Tibial nerve (tissue), 4 donors: ENCODE results near the gene ELP5. TPM values are rescaled to one million over a fixed set of nuclear protein-coding genes. Genes with fewer than 3 reads are reported as not detected.

Experiments
- DNase-seq, 2 donors: peaks; one replicate each; pipeline ENCODE4 v3.0.0-alpha.2; 2019; ENCODE audit warnings: low spot score in 2 of 2
- H3K27ac ChIP-seq, 4 donors: fragments of 200-600 bp; sonication (generic) in 3 of 4; one replicate each; pipeline ENCODE4 v1.5.1; 2017 to 2019; ENCODE audit warnings: mild to moderate bottlenecking in 1 of 4
- H3K27me3 ChIP-seq, 2 donors: fragments of 200-600 bp; sonication (generic) in 1 of 2; one replicate each; pipeline versions ENCODE4 v1.5.1 to v1.6.0; 2017 to 2019
- H3K36me3 ChIP-seq, 3 donors: fragments of 200-600 bp; sonication (generic); one replicate each; pipeline ENCODE4 v1.5.1; 2018 to 2019
- H3K4me1 ChIP-seq, 4 donors: fragments of 200-600 bp; sonication (generic) in 3 of 4; one replicate each; pipeline ENCODE4 v1.5.1; 2017 to 2019
- H3K4me3 ChIP-seq, 4 donors: fragments of 200-600 bp; sonication (generic) in 3 of 4; one replicate each; pipeline ENCODE4 v1.5.1; 2017 to 2019; ENCODE audit warnings: mild to moderate bottlenecking in 1 of 4, moderate library complexity in 1 of 4
- H3K9me3 ChIP-seq, 4 donors: fragments of 200-600 bp; sonication (generic) in 3 of 4; one replicate each; pipeline ENCODE4 v1.5.1; 2017 to 2019
- EP300 ChIP-seq, 2 donors: sonication (generic); formaldehyde crosslinking; IDR thresholded peaks; one replicate each; pipeline ENCODE4 v1.6.1; 2017; ENCODE audit warnings: antibody characterized with exemption in 2 of 2, mild to moderate bottlenecking in 1 of 2
- POLR2A ChIP-seq, 2 donors: fragments of 450-650 bp; IDR thresholded peaks; one replicate each; pipeline ENCODE4 v1.6.1; 2017; ENCODE audit warnings: antibody characterized with exemption in 2 of 2, mild to moderate bottlenecking in 2 of 2, moderate library complexity in 2 of 2
- WGBS, 2 donors: methylation state at CpG; one replicate each; pipeline ENCODE4 v1.1.5; 2018; 5-methylcytosine and 5-hydroxymethylcytosine counted together
- total RNA-seq, 4 donors: library from RNA; depleted of rRNA; stranded (reverse); fragments of >200 nt; gene quantifications; one replicate each; pipeline ENCODE4 v1.1.0, GENCODE V29; 2016
- TF ChIP-seq, protein P1 (sequence below), 5 experiments: fragments of 200-600 bp in 3 of 5; fragments of 450-650 bp in 2 of 5; sonication (generic) in 3 of 5; IDR thresholded peaks; one replicate each; pipeline ENCODE4 v1.5.1; 2016 to 2019; ENCODE audit warnings: antibody characterized with exemption in 5 of 5, mild to moderate bottlenecking in 3 of 5, moderate library complexity in 2 of 5

Gene ELP5
- total RNA-seq, 4 donors from 2014 or later = 21.9 to 28.7 (median 25.0) TPM

DNA sequence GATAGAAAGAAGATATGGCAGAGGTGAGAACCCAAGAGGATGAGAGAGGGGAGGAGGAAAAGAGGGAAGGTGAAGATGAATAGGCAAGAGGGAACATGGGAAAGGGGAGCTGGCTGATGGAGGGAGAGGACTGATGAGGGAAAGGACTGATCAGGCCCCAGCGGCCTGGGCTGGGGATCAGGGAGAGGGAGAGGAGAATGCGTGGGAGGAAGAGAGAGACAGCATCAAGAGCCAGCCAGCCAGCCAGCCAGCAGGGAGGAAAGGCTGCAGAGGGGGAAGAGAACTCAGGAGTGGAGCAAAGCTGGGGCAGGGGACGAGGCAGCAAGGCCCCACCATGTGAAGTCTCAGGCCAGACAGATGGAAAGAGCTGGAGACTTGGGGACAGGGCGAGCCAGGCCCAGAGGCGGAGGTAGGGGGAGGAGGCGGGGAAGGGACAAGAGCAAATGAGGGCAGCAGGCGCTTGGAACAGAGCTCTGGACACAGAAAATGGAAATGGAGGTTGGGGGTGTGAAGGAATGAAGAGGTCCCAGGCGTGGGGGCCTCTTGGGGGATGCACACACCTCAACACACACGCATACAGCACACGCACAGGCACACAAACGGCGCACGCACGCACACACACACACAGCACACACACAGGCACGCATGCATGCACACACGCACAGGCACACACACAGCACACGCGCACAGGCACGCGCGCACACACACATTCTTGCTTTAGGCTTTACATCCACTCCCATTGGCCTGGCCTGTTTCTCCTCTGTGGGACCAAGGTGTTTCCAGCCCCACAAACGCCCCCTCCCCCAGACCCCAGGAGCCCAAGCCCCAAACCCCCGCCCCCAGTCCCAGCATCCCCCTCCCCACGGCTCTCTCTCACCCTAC lies 44.7 kb upstream of the ELP5 start:
- no peak overlapping the region for H3K4me3 ChIP-seq
- H3K9me3 ChIP-seq = no peaks in the 10 kb centered on the region
- H3K4me1 ChIP-seq = peaks cover 0 to 27% (median 4%) of the 10 kb centered on the region in 4 donors
- no peak for DNase-seq
- peaks cover 0 to 14% (median 4%) of the 10 kb centered on the region in 3 donors for H3K36me3 ChIP-seq
- TF ChIP-seq POLR2A (IDR thresholded peaks at IDR 0.05) (no peak), EP300 (IDR thresholded peaks at IDR 0.05) (no peak)
- TF ChIP-seq, protein P1, sequence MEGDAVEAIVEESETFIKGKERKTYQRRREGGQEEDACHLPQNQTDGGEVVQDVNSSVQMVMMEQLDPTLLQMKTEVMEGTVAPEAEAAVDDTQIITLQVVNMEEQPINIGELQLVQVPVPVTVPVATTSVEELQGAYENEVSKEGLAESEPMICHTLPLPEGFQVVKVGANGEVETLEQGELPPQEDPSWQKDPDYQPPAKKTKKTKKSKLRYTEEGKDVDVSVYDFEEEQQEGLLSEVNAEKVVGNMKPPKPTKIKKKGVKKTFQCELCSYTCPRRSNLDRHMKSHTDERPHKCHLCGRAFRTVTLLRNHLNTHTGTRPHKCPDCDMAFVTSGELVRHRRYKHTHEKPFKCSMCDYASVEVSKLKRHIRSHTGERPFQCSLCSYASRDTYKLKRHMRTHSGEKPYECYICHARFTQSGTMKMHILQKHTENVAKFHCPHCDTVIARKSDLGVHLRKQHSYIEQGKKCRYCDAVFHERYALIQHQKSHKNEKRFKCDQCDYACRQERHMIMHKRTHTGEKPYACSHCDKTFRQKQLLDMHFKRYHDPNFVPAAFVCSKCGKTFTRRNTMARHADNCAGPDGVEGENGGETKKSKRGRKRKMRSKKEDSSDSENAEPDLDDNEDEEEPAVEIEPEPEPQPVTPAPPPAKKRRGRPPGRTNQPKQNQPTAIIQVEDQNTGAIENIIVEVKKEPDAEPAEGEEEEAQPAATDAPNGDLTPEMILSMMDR (IDR thresholded peaks at IDR 0.05) = no peak
- H3K27me3 ChIP-seq = peaks cover 0 to 6% of the 10 kb centered on the region in 2 donors
- no peak overlapping the region for H3K27ac ChIP-seq
- 55 to 66% methylated on average over 24 of the region's 24 CpGs for WGBS, 2 donors

DNA sequence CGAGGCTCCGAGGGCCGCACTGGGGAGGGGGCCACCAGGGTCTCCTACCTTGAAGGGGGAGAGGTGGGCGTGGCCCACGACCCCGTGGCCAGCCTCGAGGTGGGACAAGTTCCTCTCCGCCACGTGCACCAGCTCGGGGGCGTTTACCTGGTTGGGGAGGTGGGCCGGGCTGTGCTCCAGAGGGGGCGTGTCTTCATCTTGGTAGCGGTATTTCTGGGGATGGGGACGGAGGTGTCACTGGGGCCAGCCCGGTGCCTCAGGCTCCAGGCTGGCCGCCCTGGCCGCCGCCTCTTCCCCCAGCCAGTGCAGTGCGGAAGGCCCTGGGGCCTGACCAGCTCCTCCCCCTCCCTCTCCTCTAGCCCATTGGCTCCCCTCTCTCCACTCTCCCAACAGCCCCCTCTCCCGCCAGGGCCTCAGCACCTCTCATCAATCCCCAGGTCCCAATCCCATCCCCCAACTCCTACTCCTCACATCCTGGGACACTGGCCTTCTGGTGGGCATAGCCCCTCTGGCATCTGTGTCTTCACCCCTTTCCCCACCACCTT lies 43.9 kb upstream of the ELP5 start:
- peaks cover 0 to 27% (median 4%) of the 10 kb centered on the region in 4 donors for H3K4me1 ChIP-seq
- H3K4me3 ChIP-seq = no peak overlapping the region
- H3K27ac ChIP-seq = no peak overlapping the region
- DNase-seq = no peak
- no peaks in the 10 kb centered on the region for H3K9me3 ChIP-seq
- no peak for TF ChIP-seq EP300 (IDR thresholded peaks at IDR 0.05)
- TF ChIP-seq, protein P1 (IDR thresholded peaks at IDR 0.05) = no peak
- TF ChIP-seq POLR2A (IDR thresholded peaks at IDR 0.05) = no peak
- peaks cover 0 to 11% of the 10 kb centered on the region in 2 donors for H3K27me3 ChIP-seq
- 38 to 43% methylated on average over 19 to 21 of the region's 21 CpGs for WGBS, 2 donors
- H3K36me3 ChIP-seq = peaks cover 0 to 7% (median 3%) of the 10 kb centered on the region in 3 donors

DNA sequence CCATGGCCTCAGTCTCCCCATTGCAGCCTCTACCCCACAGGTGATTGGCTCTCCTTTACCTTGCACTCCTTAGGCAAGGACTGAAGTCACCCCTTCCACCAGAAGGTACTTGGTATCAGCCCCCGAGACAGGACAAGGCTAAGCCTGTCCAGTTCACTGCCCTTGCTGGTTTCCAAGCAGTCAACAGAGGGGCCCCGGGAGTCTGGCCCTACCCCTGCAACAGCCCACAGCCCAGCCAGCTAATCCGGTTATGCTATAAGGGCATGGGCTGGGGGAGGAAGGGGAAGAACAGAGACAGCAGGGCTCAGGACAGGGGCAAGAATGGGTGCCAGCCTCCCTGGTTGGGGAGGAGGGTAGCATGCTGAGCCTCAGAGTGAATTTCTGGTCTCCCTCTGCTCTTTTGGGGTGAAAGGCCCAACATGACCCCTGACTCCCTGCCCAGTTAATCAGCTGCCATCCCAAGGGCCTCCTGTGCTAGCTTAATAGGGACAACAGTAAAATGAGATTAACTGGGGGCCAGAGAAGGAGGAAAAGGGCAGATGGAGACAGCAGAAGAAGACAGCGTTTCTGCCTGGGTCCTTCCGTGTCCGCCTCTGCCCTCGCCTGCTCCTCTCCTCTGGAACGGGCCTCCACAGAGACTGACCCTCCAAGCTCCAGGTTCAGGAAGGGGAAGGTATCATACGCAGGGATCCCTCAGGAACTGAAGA lies 43.1 kb upstream of the ELP5 start:
- DNase-seq = no peak
- peaks cover 0 to 31% (median 5%) of the 10 kb centered on the region in 4 donors for H3K4me1 ChIP-seq

DNA sequence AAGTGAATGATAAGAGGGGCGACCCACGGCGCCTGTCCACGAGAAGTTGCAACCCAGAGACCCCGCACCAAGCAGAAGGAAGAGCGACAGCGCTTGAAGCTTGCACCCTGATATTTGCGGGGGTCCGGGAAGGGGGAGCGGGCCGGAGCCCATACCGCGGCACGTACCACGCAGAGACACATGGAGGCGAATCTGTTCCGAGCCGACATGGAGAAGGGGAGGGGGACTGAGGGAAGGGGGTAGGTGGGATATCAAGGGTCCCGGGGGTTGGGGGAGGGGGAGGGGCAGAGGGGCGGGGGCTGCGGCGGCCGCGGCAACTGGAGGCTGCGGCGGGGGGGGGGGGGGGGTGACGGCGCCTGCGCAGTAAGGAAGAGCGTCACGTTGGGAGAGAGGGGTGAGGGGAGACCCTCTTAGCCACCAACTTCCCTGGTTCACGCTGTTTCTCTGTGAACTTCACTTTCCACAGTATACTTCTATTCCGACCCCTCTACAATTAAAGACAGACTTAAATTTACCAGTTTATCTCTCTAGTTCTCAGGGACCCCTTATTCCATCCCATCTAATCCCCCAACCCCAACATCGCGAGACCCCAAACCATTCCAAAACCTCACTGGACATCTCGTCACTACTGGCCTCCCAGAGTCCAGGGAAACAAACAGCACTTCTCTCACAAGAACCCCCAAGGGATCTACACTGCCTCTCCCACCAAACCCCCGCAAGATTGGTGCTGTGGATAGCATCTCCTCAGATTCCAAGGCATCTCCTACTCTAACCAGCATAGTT lies 40.3 kb upstream of the ELP5 start:
- TF ChIP-seq, protein P1 (IDR thresholded peaks at IDR 0.05) = no peak
- TF ChIP-seq POLR2A (IDR thresholded peaks at IDR 0.05) = no peak
- TF ChIP-seq EP300 (IDR thresholded peaks at IDR 0.05) = no peak
- no peak overlapping the region for H3K4me3 ChIP-seq
- H3K9me3 ChIP-seq = no peaks in the 10 kb centered on the region
- no peaks in the 10 kb centered on the region for H3K36me3 ChIP-seq
- no peak for DNase-seq
- 26 to 34% methylated on average over 25 to 37 of the region's 37 CpGs for WGBS, 2 donors
- peaks cover 0 to 46% (median 16%) of the 10 kb centered on the region in 4 donors for H3K4me1 ChIP-seq
- H3K27ac ChIP-seq = no peak overlapping the region
- H3K27me3 ChIP-seq = peaks cover 0 to 11% of the 10 kb centered on the region in 2 donors

More for the DNA sequence above, 43.1 kb upstream of the ELP5 start:
- H3K36me3 ChIP-seq = no peaks in the 10 kb centered on the region
- WGBS, 2 donors = 78 to 84% methylated on average over 9 of the region's 9 CpGs
- H3K4me3 ChIP-seq = no peak overlapping the region
- H3K27ac ChIP-seq = no peak overlapping the region
- TF ChIP-seq EP300 (IDR thresholded peaks at IDR 0.05) = no peak
- no peak for TF ChIP-seq POLR2A (IDR thresholded peaks at IDR 0.05)
- TF ChIP-seq, protein P1 (IDR thresholded peaks at IDR 0.05) = no peak
- H3K27me3 ChIP-seq = peaks cover 0 to 11% of the 10 kb centered on the region in 2 donors
- no peaks in the 10 kb centered on the region for H3K9me3 ChIP-seq
